K562 (cell line): ENCODE measurements around the gene TYRO3. TPM values are rescaled to one million over a fixed set of nuclear protein-coding genes. Genes with fewer than 3 reads are reported as not detected.

ENCODE experiments used
- ASH1L ChIP-seq: fragments of 450-650 bp; IDR thresholded peaks from 2 replicates; pipeline ENCODE4 v1.6.1; 2018; ENCODE audit warnings: borderline replicate concordance, mild to moderate bottlenecking, low read depth; ENCODE audit not compliant: partially characterized antibody
- CBX2 ChIP-seq: fragments of 200-600 bp; sonication (generic); IDR thresholded peaks from one replicate; pipeline ENCODE4 v1.6.1; 2012; ENCODE audit warnings: mild to moderate bottlenecking, low read length, inconsistent platforms; ENCODE audit not compliant: insufficient read depth, poor library complexity, severe bottlenecking
- CC2D1A ChIP-seq: fragments of 450-650 bp; IDR thresholded peaks from 2 replicates; pipeline ENCODE4 v1.6.1; 2017; ENCODE audit warnings: mild to moderate bottlenecking
- FOXA1 ChIP-seq: fragments of 450-650 bp; IDR thresholded peaks from 2 replicates; pipeline ENCODE4 v1.6.1; 2016; ENCODE audit warnings: mild to moderate bottlenecking, borderline replicate concordance
- HDAC6 ChIP-seq: IDR thresholded peaks from 2 replicates; pipeline ENCODE4 v1.6.1; 2012; ENCODE audit warnings: low read depth, mild to moderate bottlenecking, control low read depth, inconsistent platforms, low read length, moderate library complexity
- HOMEZ ChIP-seq: fragments of 250-450 bp; sonication (Bioruptor Pico); IDR thresholded peaks from 2 replicates; pipeline ENCODE4 v1.4.0; 2020; ENCODE audit warnings: mild to moderate bottlenecking, moderate library complexity
- IRF2 ChIP-seq: sonication (generic); formaldehyde crosslinking; IDR thresholded peaks from 2 replicates; pipeline ENCODE4 v1.8.1; 2022; ENCODE audit warnings: mild to moderate bottlenecking, missing genetic modification reagents
- IRF9 ChIP-seq: fragments of 450-650 bp; IDR thresholded peaks from 2 replicates; pipeline ENCODE4 v1.6.1; 2016; ENCODE audit warnings: missing biosample characterization, missing genetic modification characterization
- NFE2 ChIP-seq: IDR thresholded peaks from 2 replicates; pipeline ENCODE4 v1.6.1; 2014; ENCODE audit warnings: antibody characterized with exemption, low read depth
- NFYB ChIP-seq: IDR thresholded peaks from 2 replicates; pipeline ENCODE4 v1.6.1; 2011; ENCODE audit warnings: mild to moderate bottlenecking, moderate library complexity; ENCODE audit not compliant: insufficient read length; ENCODE audit errors: extremely low read depth
- NKRF ChIP-seq: fragments of 450-650 bp; IDR thresholded peaks from 2 replicates; pipeline ENCODE4 v1.6.1; 2016; ENCODE audit warnings: borderline replicate concordance
- RCOR1 ChIP-seq, 2 experiments: IDR thresholded peaks; 2 replicates each; pipeline ENCODE4 v1.6.1; 2012; ENCODE audit warnings: low read depth in 2 of 2, low read length in 2 of 2, borderline replicate concordance in 1 of 2, improper control_type of control experiment in 1 of 2
- SAFB ChIP-seq: fragments of 200-400 bp; formaldehyde crosslinking; IDR thresholded peaks from 2 replicates; pipeline ENCODE4 v1.6.1; 2017; ENCODE audit warnings: low read depth, low read length, borderline replicate concordance
- SPI1 ChIP-seq: IDR thresholded peaks from 2 replicates; pipeline ENCODE4 v1.6.1; 2011; ENCODE audit warnings: low read depth, low read length, control low read depth, borderline replicate concordance
- SRF ChIP-seq, 2 experiments: fragments of 250-450, 450-650 bp in 1 of 2; sonication (Bioruptor Pico) in 1 of 2; sonication (generic) in 1 of 2; formaldehyde crosslinking; IDR thresholded peaks; 2 replicates each; pipeline versions ENCODE4 v1.5.0 to v1.5.1; 2020 to 2022; ENCODE audit warnings: mild to moderate bottlenecking in 1 of 2, missing genetic modification reagents in 1 of 2
- XRCC3 ChIP-seq: fragments of 450-650 bp; IDR thresholded peaks from 2 replicates; pipeline ENCODE4 v1.6.1; 2017; ENCODE audit warnings: mild to moderate bottlenecking, moderate library complexity
- ZBED1 ChIP-seq: IDR thresholded peaks from 2 replicates; pipeline ENCODE4 v1.6.1; 2014
- ZBTB17 ChIP-seq: fragments of 450-650 bp; formaldehyde crosslinking; IDR thresholded peaks from 2 replicates; pipeline ENCODE4 v1.4.0; 2020; ENCODE audit warnings: mild to moderate bottlenecking
- ZC3H8 ChIP-seq: fragments of 450-650 bp; IDR thresholded peaks from 2 replicates; pipeline ENCODE4 v1.6.1; 2017
- ZFP36 ChIP-seq: fragments of 150-350 bp; IDR thresholded peaks from 2 replicates; pipeline ENCODE4 v1.6.1; 2018; ENCODE audit warnings: low read length, low read depth; ENCODE audit not compliant: partially characterized antibody
- ZNF280A ChIP-seq: fragments of 450-650 bp; IDR thresholded peaks from 2 replicates; pipeline ENCODE4 v1.6.1; 2018; ENCODE audit warnings: mild to moderate bottlenecking, low read depth; ENCODE audit not compliant: partially characterized antibody
- ZNF324 ChIP-seq: fragments of 250-450 bp; sonication (Bioruptor Pico); IDR thresholded peaks from 2 replicates; pipeline ENCODE4 v1.4.0; 2020; ENCODE audit warnings: mild to moderate bottlenecking
- ZNF431 ChIP-seq: sonication (generic); formaldehyde crosslinking; IDR thresholded peaks from 2 replicates; pipeline ENCODE4 v1.8.0; 2022; ENCODE audit warnings: mild to moderate bottlenecking, missing genetic modification reagents
- ZNF445 ChIP-seq: fragments of 250-450 bp; sonication (Bioruptor Pico); IDR thresholded peaks from 2 replicates; pipeline ENCODE4 v1.4.0; 2020; ENCODE audit warnings: low read depth, mild to moderate bottlenecking, moderate library complexity
- polyA plus RNA-seq, 8 experiments: library from polyadenylated mRNA; depleted of rRNA in 4 of 8; stranded (reverse) in 5 of 8; unstranded in 3 of 8; fragments of >200 nt; fragmentation: Nextera tagmentation in 2 of 8; fragmentation: Illumina TruSeq in 1 of 8; extraction: Ambion mirVana in 2 of 8; extraction: Trizol in 1 of 8; gene quantifications; 2 replicates each; pipeline versions ENCODE4 v1.2.1 to v1.2.3, GENCODE V29; 2011 to 2014; ENCODE audit warnings: inconsistent platforms in 1 of 8, missing spikeins in 1 of 8
- total RNA-seq, 7 experiments: library from RNA; depleted of rRNA in 6 of 7; stranded (reverse); fragments of >200 nt in 6 of 7; fragmentation: Illumina TruSeq in 2 of 7; extraction: Trizol in 2 of 7; gene quantifications; 2 replicates each; pipeline versions ENCODE4 v1.2.1 to v1.2.3, GENCODE V29; 2011 to 2021; ENCODE audit warnings: low replicate concordance in 1 of 7

Gene TYRO3
- total and polyA plus RNA-seq, 9 of the 15 experiments (the other 6 are each of a cell fraction or from before 2014, with no cell fraction given) = 2.6 to 39.6 (median 18.6) TPM

- TF ChIP-seq ZNF280A (no peak), NFE2 (0 out of 2 replicates have a peak, but pooled peaks have one; percentile 3), CC2D1A (0 out of 2 replicates have a peak, but pooled peaks have one; percentile 33), CBX2 (no peak), FOXA1 (no peak), XRCC3 (no peak), ZBTB17 (no peak), ASH1L (no peak), HOMEZ (no peak), SPI1 (no peak), ZC3H8 (no peak), ZNF324 (CRISPR knock-in tag) (no peak), ZFP36 (no peak), RCOR1 (IDR thresholded peaks at IDR 0.05; ENCODE audit: borderline replicate concordance in 1 of 2, low read depth in 2 of 2, low read length in 2 of 2) (peak in 1 of 2 experiments; percentile 39; a peak in 1 of 4 replicates), IRF9 (tag) (no peak), ZNF431 (CRISPR knock-in tag) (no peak), ZBED1 (no peak), NFYB (no peak), SRF (CRISPR knock-in tag; IDR thresholded peaks at IDR 0.05) (no peak), IRF2 (CRISPR knock-in tag) (no peak), NKRF (no peak), ZNF445 (CRISPR knock-in tag) (no peak), HDAC6 (no peak), SAFB (no peak)
These were observed 1.2 kb upstream of the TYRO3 start (continued) for GRCh38 chr15:41557673-41558399.
